ENCODE data around the gene SORL1.

- TF ChIP-seq CTCF (CRISPR knock-in tag; IDR thresholded peaks at IDR 0.05) (no peak), DDIT3 (CRISPR knock-in tag; IDR thresholded peaks at IDR 0.05) (no peak), ZNF781 (CRISPR knock-in tag; IDR thresholded peaks at IDR 0.05; ENCODE audit: borderline replicate concordance, not compliant biosample characterization) (no peak), ZNF30 (CRISPR knock-in tag; IDR thresholded peaks at IDR 0.05) (no peak), USF2 (IDR thresholded peaks at IDR 0.05; ENCODE audit: low read depth, low read length) (no peak), USF2 (CRISPR knock-in tag; IDR thresholded peaks at IDR 0.05; ENCODE audit: borderline replicate concordance) (no peak), TARDBP (CRISPR knock-in tag; IDR thresholded peaks at IDR 0.05) (no peak), TRIM24 (CRISPR knock-in tag; IDR thresholded peaks at IDR 0.05) (no peak), SIN3A (IDR thresholded peaks at IDR 0.05; ENCODE audit: borderline replicate concordance, low read depth, low read length) (no peak), ZSCAN30 (CRISPR knock-in tag; IDR thresholded peaks at IDR 0.05) (no peak), RFX5 (IDR thresholded peaks at IDR 0.05; ENCODE audit: low read depth, low read length) (no peak), ZNF317 (CRISPR knock-in tag; IDR thresholded peaks at IDR 0.05) (no peak)
These were observed 58.3 kb downstream of the SORL1 start for GRCh38 chr11:121510438-121510837.

Data from HepG2 (cell line).